ENCODE results near the gene C13orf42.

The C13orf42 gene

GRCh38 chr13:51154029-51154555 lies 43.0 kb upstream of the C13orf42 start:
- Histone ChIP-seq H3K27me3 (ENCODE audit: insufficient read depth, low read length, poor library complexity, severe bottlenecking) (no peaks in the 10 kb centered on the region), H3K9ac (ENCODE audit: low read depth, low read length, poor library complexity, severe bottlenecking) (no peak overlapping the region), H4K20me1 (ENCODE audit: insufficient read depth, low read length, poor library complexity, severe bottlenecking) (no peaks in the 10 kb centered on the region), H3K4me3 (ENCODE audit: low read length, poor library complexity, severe bottlenecking) (no peak overlapping the region), H3K9me3 (ENCODE audit: insufficient read depth, low read depth, low read length) (no peaks in the 10 kb centered on the region), H2AFZ (ENCODE audit: low read length) (no peak overlapping the region), H3K9me2 (replicated peaks; ENCODE audit: low read depth, low read length) (no peaks in the 10 kb centered on the region), H3K79me2 (ENCODE audit: insufficient read depth, low read length) (no peaks in the 10 kb centered on the region), H3K4me1 (ENCODE audit: insufficient read depth, low read length, poor library complexity, severe bottlenecking) (no peaks in the 10 kb centered on the region), H3K36me3 (ENCODE audit: insufficient read depth, low read length) (no peaks in the 10 kb centered on the region), H3F3A (ENCODE audit: low read depth) (no peaks in the 10 kb centered on the region), H3K4me2 (ENCODE audit: low read depth, low read length, poor library complexity, severe bottlenecking) (no peak overlapping the region)
- TF ChIP-seq EZH2phosphoT487 (IDR thresholded peaks at IDR 0.05; ENCODE audit: borderline replicate concordance) (no peak), CTCF (conservative IDR thresholded peaks at IDR 0.05; ENCODE audit: low read length) (no peak)

GRCh38 chr13:51153527-51153926 lies 42.5 kb upstream of the C13orf42 start:
- no peaks in the 10 kb centered on the region for H3K9me3 ChIP-seq (ENCODE audit: insufficient read depth, low read depth, low read length)
- H2AFZ ChIP-seq (ENCODE audit: low read length): no peak overlapping the region
- no peaks in the 10 kb centered on the region for H3K4me1 ChIP-seq (ENCODE audit: insufficient read depth, low read length, poor library complexity, severe bottlenecking)
- H3K4me2 ChIP-seq (ENCODE audit: low read depth, low read length, poor library complexity, severe bottlenecking): no peak overlapping the region
- no peaks in the 10 kb centered on the region for H4K20me1 ChIP-seq (ENCODE audit: insufficient read depth, low read length, poor library complexity, severe bottlenecking)
- no peaks in the 10 kb centered on the region for H3K36me3 ChIP-seq (ENCODE audit: insufficient read depth, low read length)
- H3K9ac ChIP-seq (ENCODE audit: low read depth, low read length, poor library complexity, severe bottlenecking): no peak overlapping the region
- no peaks in the 10 kb centered on the region for H3K9me2 ChIP-seq (replicated peaks; ENCODE audit: low read depth, low read length)
- TF ChIP-seq CTCF (conservative IDR thresholded peaks at IDR 0.05; ENCODE audit: low read length) (no peak), EZH2phosphoT487 (IDR thresholded peaks at IDR 0.05; ENCODE audit: borderline replicate concordance) (no peak)
- H3F3A ChIP-seq (ENCODE audit: low read depth): no peaks in the 10 kb centered on the region
- no peak overlapping the region for H3K4me3 ChIP-seq (ENCODE audit: low read length, poor library complexity, severe bottlenecking)
- H3K79me2 ChIP-seq (ENCODE audit: insufficient read depth, low read length): no peaks in the 10 kb centered on the region
- no peaks in the 10 kb centered on the region for H3K27me3 ChIP-seq (ENCODE audit: insufficient read depth, low read length, poor library complexity, severe bottlenecking)

GRCh38 chr13:51152701-51153100 lies 41.6 kb upstream of the C13orf42 start:
- Histone ChIP-seq H3K27me3 (ENCODE audit: insufficient read depth, low read length, poor library complexity, severe bottlenecking) (no peaks in the 10 kb centered on the region), H3K36me3 (ENCODE audit: insufficient read depth, low read length) (no peaks in the 10 kb centered on the region), H3K9ac (ENCODE audit: low read depth, low read length, poor library complexity, severe bottlenecking) (no peak overlapping the region), H3K4me3 (ENCODE audit: low read length, poor library complexity, severe bottlenecking) (no peak overlapping the region), H3F3A (ENCODE audit: low read depth) (no peaks in the 10 kb centered on the region), H2AFZ (ENCODE audit: low read length) (no peak overlapping the region), H3K9me3 (ENCODE audit: insufficient read depth, low read depth, low read length) (no peaks in the 10 kb centered on the region), H4K20me1 (ENCODE audit: insufficient read depth, low read length, poor library complexity, severe bottlenecking) (no peaks in the 10 kb centered on the region), H3K4me1 (ENCODE audit: insufficient read depth, low read length, poor library complexity, severe bottlenecking) (no peaks in the 10 kb centered on the region), H3K79me2 (ENCODE audit: insufficient read depth, low read length) (no peaks in the 10 kb centered on the region), H3K4me2 (ENCODE audit: low read depth, low read length, poor library complexity, severe bottlenecking) (no peak overlapping the region), H3K9me2 (replicated peaks; ENCODE audit: low read depth, low read length) (no peaks in the 10 kb centered on the region)
- TF ChIP-seq EZH2phosphoT487 (IDR thresholded peaks at IDR 0.05; ENCODE audit: borderline replicate concordance) (no peak), CTCF (conservative IDR thresholded peaks at IDR 0.05; ENCODE audit: low read length) (no peak)
